ENCODE results near the gene PAX5. TPM values are rescaled to one million over a fixed set of nuclear protein-coding genes. Genes with fewer than 3 reads are reported as not detected.

The PAX5 gene
- total and polyA plus RNA-seq, 2 donors (not counting 1 experiment from before 2014, with no cell fraction given) = 196 to 275 TPM

GRCh38 chr9:36861528-36862205 lies 172.4 kb downstream of the PAX5 start:
- H3K9ac ChIP-seq (ENCODE audit: low read length) = no peak overlapping the region
- Mint-ChIP-seq H3K9me3 (ENCODE audit: insufficient read depth) (no peaks in the 10 kb centered on the region), H3K4me3 (no peak overlapping the region), H3K27me3 (no peaks in the 10 kb centered on the region), H3K27ac (peak overlapping the region; percentile 75), H3K4me1 (peaks cover 49% of the 10 kb centered on the region)
- H3K4me1 ChIP-seq (ENCODE audit: control insufficient read depth in 2 of 2, insufficient read depth in 2 of 2, low read length in 2 of 2) = peaks cover 10 to 42% of the 10 kb centered on the region in 2 donors
- DNase-seq = no peak
- no peak for TF ChIP-seq EZH2 (IDR thresholded peaks at IDR 0.05; ENCODE audit: borderline replicate concordance, insufficient read depth, low read depth, low read length, poor library complexity, severe bottlenecking)
- no peak for TF ChIP-seq CTCF (IDR thresholded peaks at IDR 0.05)
- no peak overlapping the region for H2AFZ ChIP-seq (ENCODE audit: insufficient read depth, low read depth, low read length, poor library complexity, severe bottlenecking)
- H3K4me2 ChIP-seq (replicated peaks; ENCODE audit: low read depth, low read length, poor library complexity, severe bottlenecking) = no peak overlapping the region
- peaks cover 97% of the 10 kb centered on the region for H3K79me2 ChIP-seq (ENCODE audit: control insufficient read depth, insufficient read depth, low read length)
- ChIA-PET POLR2A (no interaction called here), CTCF (no interaction called here)
- peaks cover 98% of the 10 kb centered on the region for H4K20me1 ChIP-seq (ENCODE audit: control insufficient read depth, insufficient read depth, low read length, poor library complexity, severe bottlenecking)
- 95% methylated on average over 7 of the region's 7 CpGs for WGBS (ENCODE audit: insufficient coverage)
- peaks cover 0 to 88% of the 10 kb centered on the region in 2 experiments for H3K36me3 ChIP-seq (replicated peaks in 1 of 2; ENCODE audit: control extremely low read depth in 1 of 2, control insufficient read depth in 1 of 2, extremely low read depth in 1 of 2, insufficient read depth in 2 of 2, low read length in 1 of 2)
- H3K27ac ChIP-seq (ENCODE audit: low read length in 2 of 2) = peak overlapping the region in 1 of 2 donors; percentile 2
- H3K4me3 ChIP-seq (ENCODE audit: control extremely low read depth in 1 of 5, extremely low read depth in 1 of 5, insufficient read depth in 1 of 5, low read depth in 2 of 5, low read length in 4 of 5) = no peak overlapping the region
- intact Hi-C loops (cut with micrococcal nuclease) = no loop called here
- H3K9me3 ChIP-seq (ENCODE audit: control extremely low read depth in 1 of 3, control insufficient read depth in 2 of 3, insufficient read depth in 1 of 3, low read length in 2 of 3) = no peaks in the 10 kb centered on the region
- no peak for ATAC-seq (ENCODE audit: low read depth)
- H3K27me3 ChIP-seq (replicated peaks in 1 of 4; ENCODE audit: control extremely low read depth in 1 of 4, control insufficient read depth in 3 of 4, insufficient read depth in 4 of 4, low read length in 3 of 4) = no peaks in the 10 kb centered on the region

- no peak overlapping the region for H3K4me2 ChIP-seq (replicated peaks; ENCODE audit: low read depth, low read length, poor library complexity, severe bottlenecking)
- no peak overlapping the region for H2AFZ ChIP-seq (ENCODE audit: insufficient read depth, low read depth, low read length, poor library complexity, severe bottlenecking)
- TF ChIP-seq EZH2 (IDR thresholded peaks at IDR 0.05; ENCODE audit: borderline replicate concordance, insufficient read depth, low read depth, low read length, poor library complexity, severe bottlenecking) (no peak), CTCF (IDR thresholded peaks at IDR 0.05) (no peak)
- H4K20me1 ChIP-seq (ENCODE audit: control insufficient read depth, insufficient read depth, low read length, poor library complexity, severe bottlenecking) = peaks cover 97% of the 10 kb centered on the region
- Mint-ChIP-seq H3K9me3 (ENCODE audit: insufficient read depth) (no peaks in the 10 kb centered on the region), H3K4me3 (no peak overlapping the region), H3K27me3 (no peaks in the 10 kb centered on the region), H3K4me1 (peaks cover 39% of the 10 kb centered on the region), H3K27ac (peak overlapping the region; percentile 38)
- CTCF ChIA-PET = no interaction called here
- peaks cover 0 to 86% of the 10 kb centered on the region in 2 experiments for H3K36me3 ChIP-seq (replicated peaks in 1 of 2; ENCODE audit: control extremely low read depth in 1 of 2, control insufficient read depth in 1 of 2, extremely low read depth in 1 of 2, insufficient read depth in 2 of 2, low read length in 1 of 2)
- H3K27ac ChIP-seq (ENCODE audit: low read length in 2 of 2) = peak overlapping the region in 1 of 2 donors; percentile 2
- H3K4me3 ChIP-seq (ENCODE audit: control extremely low read depth in 1 of 5, extremely low read depth in 1 of 5, insufficient read depth in 1 of 5, low read depth in 2 of 5, low read length in 4 of 5) = no peak overlapping the region
- H3K9ac ChIP-seq (ENCODE audit: low read length) = no peak overlapping the region
- H3K79me2 ChIP-seq (ENCODE audit: control insufficient read depth, insufficient read depth, low read length) = peaks cover 96% of the 10 kb centered on the region
- POLR2A ChIA-PET = no interaction called here
- DNase-seq (no peak), ATAC-seq (ENCODE audit: low read depth) (no peak)
- WGBS (ENCODE audit: insufficient coverage) = 94% methylated on average over 15 of the region's 23 CpGs
- no peaks in the 10 kb centered on the region for H3K9me3 ChIP-seq (ENCODE audit: control extremely low read depth in 1 of 3, control insufficient read depth in 2 of 3, insufficient read depth in 1 of 3, low read length in 2 of 3)
- intact Hi-C loops (cut with micrococcal nuclease) = loop anchor here (5.0 kb wide), 1 partner anchor 227 kb away; no protein-coding TSS in a partner anchor
- peaks cover 14 to 34% of the 10 kb centered on the region in 2 donors for H3K4me1 ChIP-seq (ENCODE audit: control insufficient read depth in 2 of 2, insufficient read depth in 2 of 2, low read length in 2 of 2)
- H3K27me3 ChIP-seq (replicated peaks in 1 of 4; ENCODE audit: control extremely low read depth in 1 of 4, control insufficient read depth in 3 of 4, insufficient read depth in 4 of 4, low read length in 3 of 4) = no peaks in the 10 kb centered on the region
These were observed 175.2 kb downstream of the PAX5 start for GRCh38 chr9:36858805-36859375.

All from B cell (primary cell).